ENCODE results near the gene FAM237B.
"Not testable (repeated sequence)": the region's sequence is repeated elsewhere in the genome, so short reads cannot be mapped to it uniquely, and the experiment has no call there.

FAM237B gene

DNA sequence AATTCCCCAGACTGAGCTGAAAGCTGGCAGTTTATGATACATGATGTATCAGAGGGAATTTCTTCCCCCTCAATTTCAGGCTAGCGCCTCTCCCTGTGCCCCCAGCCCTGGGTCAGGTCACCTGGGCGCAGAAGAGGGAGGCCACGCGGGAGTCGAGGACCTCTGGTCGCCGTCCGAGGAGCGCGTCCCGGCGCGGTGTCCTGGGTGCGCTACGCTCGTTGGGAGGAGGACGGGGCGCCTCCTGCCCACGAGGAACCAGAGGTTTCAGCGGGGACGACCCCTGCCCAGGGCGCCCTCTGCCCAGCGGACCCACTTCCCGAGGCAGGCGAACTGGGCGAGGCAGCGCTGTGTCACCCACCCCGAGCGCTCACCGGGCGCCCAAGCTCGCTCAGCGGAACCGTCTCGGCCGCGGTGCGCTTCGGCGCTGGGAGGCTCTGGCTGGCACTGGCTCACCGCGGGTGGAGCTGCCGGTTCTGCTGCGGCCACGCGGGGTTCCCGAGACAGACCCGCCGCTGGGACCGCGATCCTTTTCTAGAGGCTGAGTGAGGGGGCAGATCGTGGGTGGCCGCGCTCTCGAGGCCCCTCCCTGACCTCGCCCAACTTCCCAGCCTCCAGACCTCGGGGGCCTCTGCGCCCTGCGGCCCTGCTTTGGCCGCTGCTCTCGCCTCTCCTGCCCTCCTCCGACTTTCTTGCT, at the start of gene FAM237B:
FAM237B (minus strand) TSS at position 504 of the 694 bp plus-strand sequence. CDS start 1,556 bp downstream, outside the sequence.
- DNase-seq, result no peak

DNA sequence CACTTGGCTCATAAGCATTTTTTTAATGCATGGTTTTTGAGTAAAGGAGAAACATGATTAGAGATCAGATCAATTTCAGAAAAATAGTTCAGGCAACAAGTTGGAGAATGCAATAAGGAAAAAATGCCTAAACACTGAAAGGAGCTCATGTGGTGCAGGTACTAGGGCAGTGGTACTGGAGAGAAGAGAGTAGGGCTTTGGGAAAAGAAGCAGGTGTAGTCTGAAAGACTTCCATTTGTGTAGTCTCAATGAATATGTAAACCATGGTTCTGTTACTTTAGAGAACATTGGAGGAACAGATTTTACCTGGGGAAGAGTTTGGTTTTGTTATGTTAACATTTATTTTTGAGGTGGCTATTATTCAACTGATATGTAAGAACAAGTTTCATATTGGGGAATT, 30.9 kb upstream of the FAM237B start:
- DNase-seq, result no peak

DNA sequence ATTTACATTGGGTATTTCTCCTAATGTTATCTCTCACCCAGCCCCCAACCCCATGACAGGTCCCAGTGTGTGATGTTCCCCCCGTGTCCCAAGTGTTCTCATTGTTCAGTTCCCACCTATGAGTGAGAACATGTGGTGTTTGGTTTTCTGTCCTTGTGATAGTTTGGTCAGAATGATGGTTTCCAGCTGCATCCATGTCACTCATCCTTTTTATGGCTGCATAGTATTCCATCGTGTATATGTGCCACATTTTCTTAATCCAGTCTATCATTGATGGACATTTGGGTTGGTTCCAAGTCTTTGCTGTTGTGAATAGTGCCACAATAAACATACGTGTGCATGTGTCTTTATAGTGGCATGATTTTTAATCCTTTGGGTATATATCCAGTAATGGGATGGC, 28.9 kb upstream of the FAM237B start:
- not testable (repeated sequence) for DNase-seq

DNA sequence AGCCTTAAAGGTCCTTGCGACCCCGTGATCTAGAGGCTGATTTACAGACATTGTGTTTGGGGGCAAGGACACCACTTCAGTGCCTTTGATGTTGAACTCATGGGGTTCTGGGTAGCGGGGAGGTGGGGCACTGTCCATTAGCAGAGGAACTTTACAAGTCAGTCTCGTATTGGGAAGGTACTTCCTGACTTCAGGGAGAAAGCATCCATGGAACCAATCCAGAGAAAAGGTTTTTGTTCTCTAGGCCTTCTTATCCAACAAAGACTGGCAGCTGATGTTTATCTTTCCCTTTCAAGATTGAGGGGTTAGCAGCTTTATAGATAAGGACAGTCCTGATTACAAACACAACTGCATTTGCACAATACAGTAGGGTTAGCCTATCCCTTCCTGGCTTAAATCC, 28.2 kb upstream of the FAM237B start:
- DNase-seq, result no peak

DNA sequence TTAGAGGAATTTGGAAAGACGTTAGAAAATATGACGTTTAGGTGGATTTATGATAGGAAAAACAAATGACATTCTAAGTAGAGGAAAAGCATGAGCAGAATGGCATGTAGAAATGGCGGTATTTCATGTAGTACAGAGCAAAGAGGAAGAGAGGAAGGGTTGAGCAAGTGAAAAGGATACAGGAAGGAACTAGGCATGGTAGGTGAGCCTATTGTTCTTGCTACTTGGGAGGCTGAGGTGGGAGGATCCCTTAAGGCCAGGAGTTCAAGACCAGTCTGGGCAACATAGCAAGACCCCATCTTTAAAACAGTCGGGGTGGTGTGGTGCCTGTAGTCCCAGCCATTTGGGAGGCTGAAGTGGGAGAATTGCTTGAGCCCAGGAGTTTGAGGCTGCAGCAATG, 26.7 kb upstream of the FAM237B start:
- no peak for DNase-seq

DNA sequence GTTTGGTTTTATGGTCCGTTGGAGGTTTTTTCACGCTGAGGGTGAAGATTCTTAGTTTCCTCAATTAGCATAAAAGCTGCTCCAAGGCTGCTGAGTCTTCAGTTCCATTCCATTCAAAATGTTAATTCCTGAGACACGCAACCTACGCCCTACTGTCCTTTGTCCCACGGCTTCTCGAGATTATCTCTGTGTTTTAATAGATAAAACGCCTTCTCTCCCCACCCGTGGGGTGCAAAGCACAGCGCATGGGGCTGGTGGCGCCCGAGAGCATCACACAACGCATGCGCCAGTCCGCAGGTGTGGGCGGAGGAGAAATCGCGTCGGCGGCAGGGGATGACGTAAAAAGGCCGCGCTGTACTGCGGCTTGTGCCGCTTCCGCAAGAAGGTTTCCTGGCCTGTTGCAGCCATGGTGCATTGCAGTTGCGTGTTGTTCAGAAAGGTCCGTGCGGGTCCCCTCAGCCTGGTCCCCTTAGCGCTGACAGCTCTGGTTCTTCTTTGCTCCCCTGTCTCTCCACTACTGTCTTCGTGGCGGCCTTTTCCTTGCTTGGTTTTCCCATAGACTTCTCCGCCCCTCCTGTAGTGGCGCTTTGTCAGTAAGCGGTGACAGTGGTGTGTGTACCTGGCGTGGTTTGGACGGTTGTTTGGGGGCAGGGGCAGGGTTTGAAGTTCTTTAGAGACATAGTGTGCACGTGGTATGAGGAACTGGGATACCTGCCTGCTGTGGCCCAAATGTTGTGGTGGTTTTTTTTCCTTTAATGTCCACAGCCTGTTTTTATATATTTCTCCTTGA, 25.4 kb upstream of the FAM237B start, which contains the start of gene GTPBP10:
GTPBP10 (plus strand) TSS at position 381 of the 790 bp plus-strand sequence; CDS start at position 407, 26 bp downstream.
- peak; percentile 49 for DNase-seq

DNA sequence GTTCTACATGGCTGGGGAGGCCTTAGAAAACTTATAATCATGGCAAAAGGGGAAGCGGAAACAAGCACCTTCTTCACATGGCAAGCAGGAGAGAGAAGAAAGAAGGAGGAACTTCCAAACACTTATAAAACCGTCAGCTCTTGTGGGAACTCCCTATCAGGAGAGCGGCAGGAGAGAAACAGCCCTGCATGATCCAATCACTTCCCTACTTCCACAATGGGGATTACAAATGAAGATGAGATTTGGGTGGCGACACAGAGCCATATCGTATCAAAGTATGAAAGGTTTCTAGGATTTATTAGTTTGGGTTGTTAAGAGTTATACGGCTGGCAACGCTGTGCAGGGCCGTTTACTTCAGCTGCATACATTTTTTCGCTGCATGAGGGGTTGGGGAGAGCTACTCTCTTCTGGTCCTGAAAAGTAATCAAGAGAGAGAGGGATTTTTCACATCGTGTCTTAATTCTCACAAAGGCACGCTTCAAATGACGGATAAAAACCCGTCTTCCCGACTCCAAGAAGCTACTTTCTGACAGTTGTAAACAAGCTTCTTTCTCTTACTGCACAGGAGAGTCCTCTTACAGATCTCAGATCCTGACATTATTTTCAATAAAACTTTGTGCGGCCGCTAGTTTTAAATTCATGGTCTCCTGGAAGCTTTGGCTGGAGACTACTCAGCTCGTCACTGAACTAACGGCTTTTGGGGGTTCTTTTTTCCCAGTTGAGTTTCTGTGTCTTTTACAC, 24.7 kb upstream of the FAM237B start:
- DNase-seq, result no peak

DNA sequence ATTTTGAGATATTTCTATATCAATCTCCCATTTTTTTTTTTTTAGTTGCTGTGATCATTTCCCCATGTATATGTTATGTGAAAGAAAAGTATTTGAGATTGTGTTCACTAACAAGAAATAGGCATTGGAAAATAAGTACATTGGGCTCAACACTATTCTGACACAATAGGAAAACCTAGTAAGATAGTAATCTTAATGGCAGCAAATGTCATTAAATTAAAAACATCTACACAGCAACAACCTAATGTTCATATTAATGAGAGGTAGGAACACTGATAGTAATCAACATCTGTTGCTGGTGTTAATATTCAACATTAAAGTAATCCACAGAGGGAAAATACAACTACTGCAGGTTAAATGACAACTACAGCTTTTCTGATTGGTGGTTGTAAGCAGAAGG, 23.9 kb upstream of the FAM237B start:
- DNase-seq, result no peak

DNA sequence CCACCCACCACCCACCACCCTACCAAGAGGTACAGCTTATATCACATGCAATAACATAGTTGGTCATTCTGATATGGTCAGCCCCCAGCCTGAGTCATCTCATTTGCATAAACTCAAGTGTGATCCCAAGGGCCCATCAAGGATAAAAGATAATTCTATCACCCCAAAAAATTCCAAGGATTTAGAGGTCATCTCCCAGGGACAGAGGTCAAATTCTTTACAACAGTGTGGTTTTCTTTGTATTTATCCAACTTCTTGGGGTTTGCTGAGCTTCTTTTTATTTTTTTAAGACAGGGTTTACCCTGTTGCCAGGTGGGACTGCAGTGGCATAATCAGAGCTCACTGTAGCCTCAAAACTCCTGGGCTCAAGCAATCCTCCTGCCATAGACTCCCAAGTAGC, 16.0 kb upstream of the FAM237B start:
- DNase-seq, result no peak

DNA sequence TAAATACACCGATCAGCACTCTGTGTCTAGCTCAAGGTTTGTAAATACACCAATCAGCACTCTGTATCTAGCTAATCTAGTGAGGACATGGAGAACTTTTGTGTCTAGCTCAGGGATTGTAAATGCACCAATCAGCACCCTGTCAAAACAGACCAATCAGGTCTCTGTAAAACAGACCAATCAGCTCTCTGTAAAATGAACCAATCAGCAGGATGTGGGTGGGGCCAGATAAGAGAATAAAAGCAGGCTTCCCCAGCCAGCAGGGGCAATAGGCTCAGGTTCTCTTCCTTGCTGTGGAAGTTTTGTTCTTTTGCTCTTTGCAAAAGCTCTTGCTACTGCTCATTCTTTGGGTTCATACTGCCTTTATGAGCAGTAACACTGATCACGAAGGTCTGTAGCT, 13.8 kb upstream of the FAM237B start:
- DNase-seq, result not testable (repeated sequence)

DNA sequence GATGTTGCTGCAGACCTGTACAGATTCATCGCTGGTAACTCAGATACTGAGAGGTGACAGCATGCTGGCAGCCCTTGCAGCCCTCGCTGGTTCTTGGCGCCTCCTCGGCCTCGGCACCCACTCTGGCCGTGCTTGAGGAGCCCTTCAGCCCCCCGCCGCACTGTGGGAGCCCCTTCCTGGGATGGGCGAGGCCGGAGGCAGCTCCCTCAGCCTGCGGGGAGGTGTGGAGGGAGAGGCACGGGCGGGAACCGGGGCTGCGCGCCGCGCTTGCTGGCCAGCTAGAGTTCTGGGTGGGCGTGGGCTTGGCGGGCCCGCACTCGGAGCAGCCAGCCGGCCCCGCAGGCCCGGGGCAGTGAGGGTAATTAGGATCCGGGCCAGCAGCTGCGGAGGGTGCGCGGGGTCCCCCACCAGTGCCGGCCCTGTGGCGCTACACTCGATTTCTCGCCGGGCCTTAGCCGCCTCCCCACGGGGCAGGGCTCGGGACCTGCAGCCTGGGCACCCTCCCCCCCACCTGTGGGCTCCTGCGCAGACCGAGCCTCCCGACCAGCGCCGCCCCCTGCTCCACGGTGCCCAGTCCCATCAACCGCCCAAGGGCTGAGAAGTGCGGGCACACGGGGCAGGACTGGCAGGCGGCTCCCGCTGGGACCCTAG, 13.2 kb upstream of the FAM237B start:
- no peak for DNase-seq

DNA sequence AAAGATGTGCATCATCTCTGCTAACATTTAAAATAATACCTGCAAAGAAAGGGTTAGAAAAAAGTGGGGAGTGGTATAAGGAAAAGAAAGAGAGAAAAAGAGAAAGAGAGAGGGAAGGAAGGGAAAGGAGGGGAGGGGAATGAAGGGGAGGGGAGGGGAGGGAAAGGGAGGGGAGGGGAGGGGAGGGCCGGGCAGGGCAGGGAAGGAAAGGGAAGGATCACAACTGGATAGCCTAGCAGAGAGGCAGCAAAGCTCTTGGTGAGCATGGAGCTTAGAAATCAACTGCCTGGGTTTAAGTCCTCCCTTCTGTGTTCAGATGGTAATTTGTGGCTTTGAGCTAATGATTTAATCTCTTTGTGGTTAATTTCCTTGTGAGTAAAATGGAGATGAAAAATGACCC, 5.4 kb upstream of the FAM237B start:
- no peak for DNase-seq

DNA sequence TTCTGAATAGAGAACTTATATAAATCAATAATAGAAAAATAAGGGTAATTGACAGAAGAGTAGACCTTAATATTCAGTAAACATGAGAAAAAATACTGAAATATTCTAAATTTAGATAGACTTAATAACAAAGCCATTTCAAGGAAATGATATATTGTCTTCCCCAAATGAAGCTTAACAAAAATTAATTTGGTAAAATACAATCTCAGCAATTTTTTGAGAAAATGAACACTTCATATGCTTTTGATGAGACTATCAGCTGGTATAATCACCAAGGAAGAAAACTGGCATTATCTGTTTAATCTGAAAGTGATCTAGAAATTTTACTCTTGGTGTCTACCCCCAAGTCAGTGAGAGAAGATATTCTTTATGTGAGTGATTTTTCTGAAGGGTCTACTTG, 1.7 kb upstream of the FAM237B start:
- no peak for DNase-seq

DNA sequence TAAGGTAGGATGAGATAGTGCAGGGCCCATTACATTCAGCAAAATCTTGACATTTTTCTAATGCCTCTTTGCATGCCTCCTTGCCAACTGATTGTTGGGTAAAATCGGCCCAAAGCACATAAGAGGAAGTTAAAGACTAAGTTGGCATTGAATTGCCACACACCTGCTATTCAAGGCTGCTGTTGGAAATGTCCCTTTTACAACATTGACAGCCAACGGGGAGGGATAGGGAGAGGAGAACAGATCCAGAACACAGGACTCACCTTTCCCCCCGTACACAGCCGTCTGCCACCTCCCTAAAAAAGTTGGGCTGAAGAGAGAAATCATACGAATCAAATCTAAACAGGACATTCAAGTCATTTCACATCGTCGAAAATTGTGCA, 695 bp downstream of the FAM237B start:
- no peak for DNase-seq

DNA sequence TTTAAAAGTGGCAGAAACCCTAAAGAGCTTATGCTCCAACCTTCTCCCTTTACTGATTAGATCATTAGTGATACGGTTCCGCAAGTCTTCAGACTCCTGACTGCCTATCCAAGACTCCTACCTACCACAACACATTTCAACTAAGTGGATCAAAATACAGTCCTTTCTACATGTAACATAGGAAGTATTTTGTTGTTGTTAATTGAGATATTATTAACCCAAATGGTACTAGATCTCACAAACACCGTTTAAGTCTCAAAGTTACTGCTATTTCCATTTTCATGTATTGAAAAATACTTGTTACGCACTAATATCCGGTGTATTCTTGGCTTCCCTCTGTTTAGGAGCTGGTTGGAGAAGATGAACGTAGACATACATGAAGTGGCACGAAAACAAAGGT, 1.1 kb downstream of the FAM237B start:
- no peak for DNase-seq

DNA sequence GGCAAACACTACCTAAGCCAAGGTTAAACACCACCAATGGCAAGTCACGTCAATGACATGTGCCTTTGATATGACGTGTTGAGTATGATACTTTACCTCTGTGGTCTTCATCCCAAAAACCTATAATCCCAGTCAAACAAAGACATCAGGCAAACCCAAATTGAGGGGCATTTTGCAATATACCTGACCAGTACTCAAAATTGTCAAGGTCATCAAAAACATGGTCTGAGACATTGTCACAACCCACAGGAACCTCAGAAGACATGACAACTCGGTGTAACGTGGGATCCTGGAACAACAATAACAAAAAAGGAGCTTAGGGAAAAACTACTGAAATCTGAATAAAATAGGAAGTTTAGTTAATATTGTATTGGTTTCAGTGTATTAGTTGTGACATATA, 7.2 kb downstream of the FAM237B start:
- DNase-seq, result no peak

DNA sequence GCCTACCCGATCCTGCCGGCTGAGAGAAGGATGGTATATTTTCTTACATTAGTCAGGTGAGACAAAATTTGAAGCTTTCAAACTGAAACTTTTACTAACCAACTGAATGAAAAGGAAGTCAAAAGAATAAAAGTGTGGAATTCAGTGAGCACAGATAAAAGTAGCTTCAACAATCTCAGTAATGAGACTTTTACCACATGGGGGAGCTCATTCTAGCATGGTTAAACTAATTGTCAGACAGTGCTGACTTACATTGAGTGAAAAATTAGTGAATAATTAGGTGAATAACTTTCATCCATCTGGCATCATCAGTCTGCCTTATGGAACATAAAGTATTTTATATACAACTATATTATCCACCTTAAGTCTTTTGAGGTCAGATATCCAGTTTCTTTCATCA, 8.4 kb downstream of the FAM237B start:
- DNase-seq, result no peak

DNA sequence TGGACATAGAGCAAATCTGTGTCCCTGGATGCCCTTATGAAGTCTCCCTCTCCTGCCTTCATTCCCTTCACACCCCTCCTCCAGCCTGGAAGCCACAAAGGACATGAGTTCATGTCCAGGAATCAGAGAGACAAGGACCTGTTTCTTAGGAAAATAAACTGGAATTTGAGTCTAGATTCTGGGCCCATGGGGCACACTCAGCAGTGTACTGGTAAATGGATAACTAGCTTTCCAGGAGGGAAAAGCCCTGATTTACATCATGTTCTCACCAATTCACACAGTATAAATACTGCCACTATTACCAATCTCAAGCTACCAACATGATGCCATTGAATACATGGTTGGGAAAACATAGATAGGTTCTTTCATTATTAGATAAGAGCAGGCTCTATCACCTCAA, 9.9 kb downstream of the FAM237B start:
- no peak for DNase-seq

DNA sequence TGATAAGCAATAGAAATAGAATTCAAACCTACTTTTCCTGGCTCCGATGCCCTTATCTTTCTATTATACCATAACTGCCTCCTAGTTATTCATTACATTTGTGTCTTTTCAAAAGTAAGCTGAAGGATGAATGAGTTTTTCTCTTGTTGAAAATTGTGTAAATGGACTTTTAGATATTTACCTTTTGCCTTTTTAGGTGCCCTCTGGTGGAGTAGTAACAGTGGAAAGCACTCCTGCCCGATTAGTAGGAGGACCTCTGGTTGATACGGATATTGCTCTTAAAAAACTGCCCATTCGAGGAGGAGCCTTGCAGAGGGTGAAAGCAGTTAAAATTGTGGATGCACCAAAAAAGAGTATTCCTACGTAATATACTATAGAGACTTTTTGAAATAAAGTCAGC, 11.2 kb downstream of the FAM237B start:
- no peak for DNase-seq

DNA sequence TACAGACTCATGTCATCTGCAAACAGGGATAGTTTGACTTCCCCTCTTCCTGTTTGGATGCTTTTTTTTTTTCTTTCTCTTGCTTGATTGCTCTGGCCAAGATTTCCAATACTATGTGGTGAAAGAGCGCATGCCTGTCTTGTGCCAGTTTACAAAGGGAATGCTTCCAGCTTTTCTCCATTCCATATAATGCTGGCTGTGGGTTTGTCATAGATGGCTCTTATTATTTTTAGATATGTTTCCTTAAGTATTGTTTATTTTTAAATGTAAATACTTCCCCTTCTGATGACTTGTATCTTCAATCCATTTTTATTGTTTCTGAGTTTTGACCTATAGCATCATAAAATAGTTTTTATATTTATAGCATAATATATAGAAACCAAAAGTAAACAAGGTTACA, 17.9 kb downstream of the FAM237B start:
- no peak for DNase-seq

DNA sequence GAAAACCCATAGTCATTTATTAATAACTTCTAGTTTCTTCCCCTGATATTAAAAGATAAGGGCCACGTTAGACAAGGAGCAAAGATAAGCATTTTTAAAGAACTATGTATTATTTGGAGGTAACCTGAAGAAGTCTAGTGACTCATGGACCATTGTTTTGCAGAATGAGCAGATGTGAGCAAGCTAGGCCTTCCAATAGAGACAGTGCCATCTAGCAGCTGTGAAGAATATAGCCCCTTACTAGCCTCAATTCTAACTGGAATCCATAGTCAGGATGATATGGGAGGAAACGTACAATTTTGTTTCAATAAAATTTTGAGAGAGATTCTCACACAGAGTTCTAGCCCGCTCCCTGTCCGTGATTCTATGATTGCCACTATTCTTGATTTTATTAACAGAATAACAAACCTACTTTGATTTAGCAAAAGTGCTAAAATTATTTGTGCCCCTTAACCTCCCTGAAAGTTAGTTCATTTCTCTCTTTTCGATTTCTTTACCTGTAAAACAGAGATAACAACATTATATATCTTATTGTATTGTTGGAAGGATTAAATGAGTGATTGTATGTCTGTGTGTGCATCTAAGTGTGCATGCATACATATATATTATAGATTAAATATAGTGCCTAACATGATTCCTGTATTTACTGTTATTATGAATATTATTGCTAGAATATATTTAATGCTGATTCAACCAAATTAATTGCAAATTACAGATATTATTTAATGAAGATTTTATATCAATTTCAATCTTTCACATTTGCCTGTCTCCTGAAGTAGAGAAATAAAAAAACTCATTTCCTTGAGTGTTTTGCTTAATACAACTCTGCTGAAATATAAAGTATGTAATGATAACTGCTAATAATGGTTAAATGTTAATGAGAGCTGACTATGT, 22.7 kb downstream of the FAM237B start:
- no peak for DNase-seq
